ENCODE data around the gene NXPH2. TPM values are rescaled to one million over a fixed set of nuclear protein-coding genes. Genes with fewer than 3 reads are reported as not detected.
A peak's percentile ranks its signal among the peaks of the same experiment; 100 is the strongest.

Gene NXPH2
- total and polyA plus RNA-seq, 9 donors, result 0.67 to 10.0 (median 2.5) TPM

GRCh38 chr2:138794724-138795123 is 14.5 kb upstream of the NXPH2 start:
- Histone ChIP-seq H3K4me3 (no peak overlapping the region), H3K27ac (no peak overlapping the region), H3K4me1 (ENCODE audit: insufficient read depth) (no peaks in the 10 kb centered on the region), H3K9me3 (no peaks in the 10 kb centered on the region), H3K36me3 (no peaks in the 10 kb centered on the region), H3K27me3 (no peaks in the 10 kb centered on the region)
- 93 to 100% (median 96%) methylated on average over 2 of the region's 2 CpGs for WGBS, 3 donors
- intact Hi-C loops (cut with DNase I), result no loop called here
- DNase-seq, result no peak
- TF ChIP-seq CTCF (IDR thresholded peaks at IDR 0.05) (no peak), EP300 (IDR thresholded peaks at IDR 0.05) (no peak), POLR2A (IDR thresholded peaks at IDR 0.05) (no peak)

GRCh38 chr2:138787053-138787666 is 7.0 kb upstream of the NXPH2 start:
- Histone ChIP-seq H3K27me3 (no peaks in the 10 kb centered on the region), H3K4me3 (no peak overlapping the region), H3K27ac (no peak overlapping the region), H3K9me3 (no peaks in the 10 kb centered on the region), H3K4me1 (ENCODE audit: insufficient read depth) (no peaks in the 10 kb centered on the region), H3K36me3 (no peaks in the 10 kb centered on the region)
- intact Hi-C loops (cut with DNase I), result loop anchor here in 3 of 4 donors (5.0 to 10.0 kb wide), 3 partner anchors 412 to 880 kb away; no protein-coding TSS in a partner anchor
- 35 to 38% (median 36%) methylated on average over 2 of the region's 2 CpGs for WGBS, 3 donors
- DNase-seq, result peak in 1 of 5 donors; percentile 25
- TF ChIP-seq CTCF (IDR thresholded peaks at IDR 0.05) (peak; percentile 18 to 63 (median 39)), EP300 (IDR thresholded peaks at IDR 0.05) (no peak)

DNA sequence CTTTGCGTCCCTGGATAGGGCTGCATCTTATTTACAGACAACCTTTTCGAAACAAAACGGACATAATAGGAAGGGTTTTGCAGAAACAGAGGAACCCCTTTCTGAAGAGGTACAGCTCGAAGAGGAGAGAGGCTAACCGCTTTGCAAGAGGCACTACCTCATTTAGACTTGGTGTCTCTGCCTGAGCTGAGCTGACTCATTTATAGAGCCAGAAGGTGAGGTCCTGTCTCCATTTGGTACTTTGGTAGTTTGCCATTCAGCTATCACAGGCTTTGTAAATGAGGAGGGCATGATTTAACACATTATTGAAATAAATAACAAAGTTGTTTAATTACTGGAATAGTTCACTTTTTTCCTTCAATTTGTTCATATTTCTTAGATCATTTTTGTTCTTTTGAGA is 2.2 kb upstream of the NXPH2 start:
- Histone ChIP-seq H3K36me3 (no peaks in the 10 kb centered on the region), H3K4me3 (no peak overlapping the region), H3K27ac (no peak overlapping the region), H3K4me1 (ENCODE audit: insufficient read depth) (no peaks in the 10 kb centered on the region), H3K9me3 (no peaks in the 10 kb centered on the region), H3K27me3 (no peaks in the 10 kb centered on the region)
- DNase-seq, result no peak
- WGBS, 3 donors, result 82 to 93% (median 92%) methylated on average over 5 of the region's 5 CpGs
- TF ChIP-seq CTCF (IDR thresholded peaks at IDR 0.05) (no peak), EP300 (IDR thresholded peaks at IDR 0.05) (no peak), POLR2A (IDR thresholded peaks at IDR 0.05) (no peak)
- intact Hi-C loops (cut with DNase I), result loop anchor here in 1 of 4 donors (10.0 kb wide), 1 partner anchor 408 kb away; no protein-coding TSS in a partner anchor

DNA sequence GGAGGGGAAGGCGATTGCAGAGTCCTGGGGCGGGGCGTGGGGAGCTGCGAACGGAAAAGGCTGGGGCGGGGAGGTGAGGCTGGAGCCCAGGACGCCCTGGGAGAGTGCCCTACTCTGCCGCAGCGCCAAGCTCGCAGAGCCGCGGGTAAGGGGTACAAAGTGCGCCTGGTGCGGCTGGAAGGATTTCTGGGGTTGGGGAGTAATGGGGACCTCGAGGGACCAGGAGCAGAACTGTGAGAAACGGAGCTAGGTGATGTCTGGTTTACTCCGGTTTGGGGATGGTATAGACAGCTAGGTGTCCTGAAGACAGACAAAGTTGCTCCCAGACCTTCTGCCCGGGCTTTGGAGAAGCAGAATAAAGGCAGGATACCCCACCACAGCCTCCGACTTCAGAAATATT is 718 bp upstream of the NXPH2 start:
- TF ChIP-seq CTCF (IDR thresholded peaks at IDR 0.05) (no peak), POLR2A (IDR thresholded peaks at IDR 0.05) (no peak), EP300 (IDR thresholded peaks at IDR 0.05) (no peak)
- intact Hi-C loops (cut with DNase I), result loop anchor here in 1 of 4 donors (10.0 kb wide), 1 partner anchor 406 kb away; no protein-coding TSS in a partner anchor
- H3K4me1 ChIP-seq (ENCODE audit: insufficient read depth), result no peaks in the 10 kb centered on the region
- no peaks in the 10 kb centered on the region for H3K27me3 ChIP-seq
- H3K4me3 ChIP-seq, result no peak overlapping the region
- H3K27ac ChIP-seq, result no peak overlapping the region
- DNase-seq, result no peak
- no peaks in the 10 kb centered on the region for H3K36me3 ChIP-seq
- no peaks in the 10 kb centered on the region for H3K9me3 ChIP-seq
- WGBS, 3 donors, result 21 to 32% (median 32%) methylated on average over 18 to 19 of the region's 19 CpGs

Data from ovary (tissue), 9 donors.